Measurements from ENCODE around the gene PHLPP2. TPM values are rescaled to one million over a fixed set of nuclear protein-coding genes. Genes with fewer than 3 reads are reported as not detected.

Gene PHLPP2, protein sequence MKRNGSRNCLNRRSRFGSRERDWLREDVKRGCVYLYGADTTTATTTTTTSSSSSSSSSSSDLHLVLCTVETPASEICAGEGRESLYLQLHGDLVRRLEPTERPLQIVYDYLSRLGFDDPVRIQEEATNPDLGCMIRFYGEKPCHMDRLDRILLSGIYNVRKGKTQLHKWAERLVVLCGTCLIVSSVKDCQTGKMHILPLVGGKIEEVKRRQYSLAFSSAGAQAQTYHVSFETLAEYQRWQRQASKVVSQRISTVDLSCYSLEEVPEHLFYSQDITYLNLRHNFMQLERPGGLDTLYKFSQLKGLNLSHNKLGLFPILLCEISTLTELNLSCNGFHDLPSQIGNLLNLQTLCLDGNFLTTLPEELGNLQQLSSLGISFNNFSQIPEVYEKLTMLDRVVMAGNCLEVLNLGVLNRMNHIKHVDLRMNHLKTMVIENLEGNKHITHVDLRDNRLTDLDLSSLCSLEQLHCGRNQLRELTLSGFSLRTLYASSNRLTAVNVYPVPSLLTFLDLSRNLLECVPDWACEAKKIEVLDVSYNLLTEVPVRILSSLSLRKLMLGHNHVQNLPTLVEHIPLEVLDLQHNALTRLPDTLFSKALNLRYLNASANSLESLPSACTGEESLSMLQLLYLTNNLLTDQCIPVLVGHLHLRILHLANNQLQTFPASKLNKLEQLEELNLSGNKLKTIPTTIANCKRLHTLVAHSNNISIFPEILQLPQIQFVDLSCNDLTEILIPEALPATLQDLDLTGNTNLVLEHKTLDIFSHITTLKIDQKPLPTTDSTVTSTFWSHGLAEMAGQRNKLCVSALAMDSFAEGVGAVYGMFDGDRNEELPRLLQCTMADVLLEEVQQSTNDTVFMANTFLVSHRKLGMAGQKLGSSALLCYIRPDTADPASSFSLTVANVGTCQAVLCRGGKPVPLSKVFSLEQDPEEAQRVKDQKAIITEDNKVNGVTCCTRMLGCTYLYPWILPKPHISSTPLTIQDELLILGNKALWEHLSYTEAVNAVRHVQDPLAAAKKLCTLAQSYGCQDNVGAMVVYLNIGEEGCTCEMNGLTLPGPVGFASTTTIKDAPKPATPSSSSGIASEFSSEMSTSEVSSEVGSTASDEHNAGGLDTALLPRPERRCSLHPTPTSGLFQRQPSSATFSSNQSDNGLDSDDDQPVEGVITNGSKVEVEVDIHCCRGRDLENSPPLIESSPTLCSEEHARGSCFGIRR (N-terminal part only)
- 2.3 and 4.6 TPM in 2 replicates for total RNA-seq

DNA sequence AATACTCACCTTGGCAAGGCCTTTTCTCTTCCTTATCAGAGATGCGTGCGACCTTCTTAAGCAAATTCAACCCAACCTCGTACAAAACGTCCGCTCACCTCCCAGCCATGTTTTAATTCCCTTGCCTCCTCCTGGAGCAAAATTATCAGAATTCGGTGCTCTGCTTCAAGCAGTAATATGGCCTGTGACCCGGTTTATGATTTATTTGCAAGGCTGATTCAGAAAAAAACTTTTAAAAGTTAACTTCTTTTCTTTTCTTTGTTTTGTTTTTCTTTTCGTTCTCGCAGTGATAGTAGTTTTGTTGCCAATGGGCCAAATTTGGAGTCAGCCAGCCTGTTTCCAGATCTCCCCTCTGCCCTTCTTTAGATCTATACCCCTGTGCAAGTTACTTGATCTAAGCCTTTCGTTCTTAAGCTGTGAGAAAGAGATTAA is at the start of gene PHLPP2:
TSS of gene PHLPP2 (minus strand) at position 382 of the 432 bp plus-strand sequence. CDS start 9,906 bp downstream, outside the sequence.

DNA sequence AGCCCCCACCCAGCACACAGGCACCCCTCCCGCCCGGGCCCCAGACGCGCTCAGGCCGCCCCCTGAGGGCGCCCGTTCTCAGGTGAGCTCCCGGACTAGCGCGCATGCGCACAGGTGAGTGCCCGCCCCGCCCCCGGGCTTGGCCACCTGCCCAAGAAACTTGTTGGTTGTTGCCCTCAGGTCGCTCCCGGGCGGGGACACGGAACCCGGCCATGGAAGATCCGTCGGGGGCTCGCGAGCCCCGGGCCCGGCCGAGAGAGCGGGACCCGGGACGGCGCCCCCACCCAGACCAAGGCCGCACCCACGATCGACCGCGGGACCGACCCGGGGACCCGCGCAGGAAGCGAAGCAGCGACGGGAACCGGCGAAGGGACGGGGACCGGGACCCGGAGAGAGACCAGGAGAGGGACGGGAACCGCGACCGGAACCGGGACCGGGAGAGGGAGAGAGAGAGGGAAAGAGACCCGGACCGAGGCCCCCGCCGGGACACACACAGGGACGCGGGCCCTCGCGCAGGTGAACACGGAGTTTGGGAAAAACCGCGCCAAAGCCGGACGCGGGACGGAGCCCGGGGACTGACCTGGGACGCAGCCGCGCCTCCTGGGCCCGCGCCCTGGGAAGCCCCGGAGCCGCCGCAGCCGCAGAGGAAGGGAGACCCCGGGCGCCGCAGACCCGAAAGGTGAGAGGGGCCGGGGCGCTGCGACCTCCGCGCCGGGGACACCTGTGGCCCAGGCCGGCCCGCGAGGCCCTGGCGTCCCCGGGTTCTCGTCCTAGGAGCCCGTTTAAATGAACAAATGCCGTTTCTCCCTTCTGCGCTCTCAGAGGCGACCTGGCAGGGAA is 98.3 kb downstream of the PHLPP2 start, which contains the start of gene MARVELD3:
TSS of gene MARVELD3 (plus strand) at position 167 of the 840 bp plus-strand sequence. CDS start at position 213, 46 bp downstream.

Other genes starting within 250 kb of the PHLPP2 start
- 2.2 and 3.2 TPM in 2 replicates for gene ZNF19, start 235.4 kb downstream of the PHLPP2 start, total RNA-seq
- not detected in 2 replicates for gene CHST4, start 198.3 kb downstream of the PHLPP2 start, total RNA-seq
- under 0.01 TPM in 1 of 2 replicates, not detected in the other for gene TAT, start 147.6 kb downstream of the PHLPP2 start, total RNA-seq
- gene MARVELD3, start 98.5 kb downstream of the PHLPP2 start, total RNA-seq, result 11.7 and 29.2 TPM in 2 replicates
- gene AP1G1, start 84.1 kb upstream of the PHLPP2 start, total RNA-seq, result 31.1 and 51.1 TPM in 2 replicates
- gene ATXN1L, start 121.3 kb upstream of the PHLPP2 start, total RNA-seq, result 8.1 and 11.6 TPM in 2 replicates
- gene ZNF821, start 159.5 kb upstream of the PHLPP2 start, total RNA-seq, result 5.5 TPM in 2 replicates
- 168 and 175 TPM in 2 replicates for gene IST1, start 170.8 kb upstream of the PHLPP2 start, total RNA-seq